Measurements from ENCODE around the gene LIPA. TPM values are rescaled to one million over a fixed set of nuclear protein-coding genes. Genes with fewer than 3 reads are reported as not detected.

Gene LIPA
- total and polyA plus RNA-seq, 4 donors: 35.3 to 176 (median 75.9) TPM

GRCh38 chr10:89185658-89186057 lies 65.9 kb downstream of the LIPA start:
- H3K36me3 ChIP-seq (ENCODE audit: control insufficient read depth in 4 of 4, insufficient read depth in 3 of 4, low read depth in 1 of 4, low read length in 3 of 4): no peaks in the 10 kb centered on the region
- H3K4me1 ChIP-seq (ENCODE audit: control insufficient read depth in 4 of 4, insufficient read depth in 4 of 4, low read length in 3 of 4): peaks cover 0 to 3% (median 0%) of the 10 kb centered on the region in 4 donors
- no peak overlapping the region for H3K9ac ChIP-seq (ENCODE audit: low read depth in 1 of 2, low read length in 2 of 2)
- H3K4me3 ChIP-seq (ENCODE audit: low read depth in 1 of 3, low read length in 3 of 3): no peak overlapping the region
- DNase-seq (ENCODE audit: low spot score): no peak
- H3K27ac ChIP-seq (ENCODE audit: low read depth in 1 of 2, low read length in 2 of 2): no peak overlapping the region
- H3K27me3 ChIP-seq (ENCODE audit: control insufficient read depth in 4 of 4, insufficient read depth in 4 of 4, low read length in 3 of 4): no peaks in the 10 kb centered on the region
- TF ChIP-seq JUND (IDR thresholded peaks at IDR 0.05) (no peak), EGR1 (IDR thresholded peaks at IDR 0.05; ENCODE audit: low read depth in 2 of 2) (no peak), NR2F2 (IDR thresholded peaks at IDR 0.05) (no peak), RAD21 (IDR thresholded peaks at IDR 0.05) (no peak), FOXA2 (IDR thresholded peaks at IDR 0.05) (no peak), CTCF (IDR thresholded peaks at IDR 0.05; ENCODE audit: low read depth, low read length, missing input control) (no peak), FOXA1 (IDR thresholded peaks at IDR 0.05) (no peak), SP1 (IDR thresholded peaks at IDR 0.05) (no peak), HNF4A (conservative IDR thresholded peaks at IDR 0.05) (no peak), RXRA (IDR thresholded peaks at IDR 0.05) (no peak), ATF3 (IDR thresholded peaks at IDR 0.05) (no peak), HNF4G (IDR thresholded peaks at IDR 0.05) (no peak), TAF1 (conservative IDR thresholded peaks at IDR 0.05) (no peak), GABPA (IDR thresholded peaks at IDR 0.05 in 1 of 2, conservative IDR thresholded peaks at IDR 0.05 in 1 of 2) (no peak)
- TF ChIP-seq, protein P1, sequence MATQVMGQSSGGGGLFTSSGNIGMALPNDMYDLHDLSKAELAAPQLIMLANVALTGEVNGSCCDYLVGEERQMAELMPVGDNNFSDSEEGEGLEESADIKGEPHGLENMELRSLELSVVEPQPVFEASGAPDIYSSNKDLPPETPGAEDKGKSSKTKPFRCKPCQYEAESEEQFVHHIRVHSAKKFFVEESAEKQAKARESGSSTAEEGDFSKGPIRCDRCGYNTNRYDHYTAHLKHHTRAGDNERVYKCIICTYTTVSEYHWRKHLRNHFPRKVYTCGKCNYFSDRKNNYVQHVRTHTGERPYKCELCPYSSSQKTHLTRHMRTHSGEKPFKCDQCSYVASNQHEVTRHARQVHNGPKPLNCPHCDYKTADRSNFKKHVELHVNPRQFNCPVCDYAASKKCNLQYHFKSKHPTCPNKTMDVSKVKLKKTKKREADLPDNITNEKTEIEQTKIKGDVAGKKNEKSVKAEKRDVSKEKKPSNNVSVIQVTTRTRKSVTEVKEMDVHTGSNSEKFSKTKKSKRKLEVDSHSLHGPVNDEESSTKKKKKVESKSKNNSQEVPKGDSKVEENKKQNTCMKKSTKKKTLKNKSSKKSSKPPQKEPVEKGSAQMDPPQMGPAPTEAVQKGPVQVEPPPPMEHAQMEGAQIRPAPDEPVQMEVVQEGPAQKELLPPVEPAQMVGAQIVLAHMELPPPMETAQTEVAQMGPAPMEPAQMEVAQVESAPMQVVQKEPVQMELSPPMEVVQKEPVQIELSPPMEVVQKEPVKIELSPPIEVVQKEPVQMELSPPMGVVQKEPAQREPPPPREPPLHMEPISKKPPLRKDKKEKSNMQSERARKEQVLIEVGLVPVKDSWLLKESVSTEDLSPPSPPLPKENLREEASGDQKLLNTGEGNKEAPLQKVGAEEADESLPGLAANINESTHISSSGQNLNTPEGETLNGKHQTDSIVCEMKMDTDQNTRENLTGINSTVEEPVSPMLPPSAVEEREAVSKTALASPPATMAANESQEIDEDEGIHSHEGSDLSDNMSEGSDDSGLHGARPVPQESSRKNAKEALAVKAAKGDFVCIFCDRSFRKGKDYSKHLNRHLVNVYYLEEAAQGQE (IDR thresholded peaks at IDR 0.05): no peak
- TF ChIP-seq, protein P2, sequence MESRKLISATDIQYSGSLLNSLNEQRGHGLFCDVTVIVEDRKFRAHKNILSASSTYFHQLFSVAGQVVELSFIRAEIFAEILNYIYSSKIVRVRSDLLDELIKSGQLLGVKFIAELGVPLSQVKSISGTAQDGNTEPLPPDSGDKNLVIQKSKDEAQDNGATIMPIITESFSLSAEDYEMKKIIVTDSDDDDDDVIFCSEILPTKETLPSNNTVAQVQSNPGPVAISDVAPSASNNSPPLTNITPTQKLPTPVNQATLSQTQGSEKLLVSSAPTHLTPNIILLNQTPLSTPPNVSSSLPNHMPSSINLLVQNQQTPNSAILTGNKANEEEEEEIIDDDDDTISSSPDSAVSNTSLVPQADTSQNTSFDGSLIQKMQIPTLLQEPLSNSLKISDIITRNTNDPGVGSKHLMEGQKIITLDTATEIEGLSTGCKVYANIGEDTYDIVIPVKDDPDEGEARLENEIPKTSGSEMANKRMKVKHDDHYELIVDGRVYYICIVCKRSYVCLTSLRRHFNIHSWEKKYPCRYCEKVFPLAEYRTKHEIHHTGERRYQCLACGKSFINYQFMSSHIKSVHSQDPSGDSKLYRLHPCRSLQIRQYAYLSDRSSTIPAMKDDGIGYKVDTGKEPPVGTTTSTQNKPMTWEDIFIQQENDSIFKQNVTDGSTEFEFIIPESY (IDR thresholded peaks at IDR 0.05): no peak
- peaks cover 0 to 3% (median 0%) of the 10 kb centered on the region in 4 donors for H3K9me3 ChIP-seq (ENCODE audit: control insufficient read depth in 4 of 4, low read length in 3 of 4)

GRCh38 chr10:89184638-89185037 lies 66.9 kb downstream of the LIPA start:
- TF ChIP-seq HNF4G (IDR thresholded peaks at IDR 0.05): no peak
- no peak for TF ChIP-seq NR2F2 (IDR thresholded peaks at IDR 0.05)
- TF ChIP-seq RXRA (IDR thresholded peaks at IDR 0.05): no peak
- no peak for TF ChIP-seq TAF1 (conservative IDR thresholded peaks at IDR 0.05)
- no peak for TF ChIP-seq EGR1 (IDR thresholded peaks at IDR 0.05; ENCODE audit: low read depth in 2 of 2)
- TF ChIP-seq, protein P2 (IDR thresholded peaks at IDR 0.05): no peak
- no peak for TF ChIP-seq ATF3 (IDR thresholded peaks at IDR 0.05)
- TF ChIP-seq YY1 (IDR thresholded peaks at IDR 0.05): no peak
- TF ChIP-seq JUND (IDR thresholded peaks at IDR 0.05): no peak
- TF ChIP-seq, protein P1 (IDR thresholded peaks at IDR 0.05): no peak
- WGBS: 60% methylated on average over 3 of the region's 3 CpGs
- Histone ChIP-seq H3K4me1 (ENCODE audit: control insufficient read depth in 4 of 4, insufficient read depth in 4 of 4, low read length in 3 of 4) (peaks cover 0 to 3% (median 0%) of the 10 kb centered on the region in 4 donors), H3K27me3 (ENCODE audit: control insufficient read depth in 4 of 4, insufficient read depth in 4 of 4, low read length in 3 of 4) (no peaks in the 10 kb centered on the region), H3K9ac (ENCODE audit: low read depth in 1 of 2, low read length in 2 of 2) (no peak overlapping the region), H3K9me3 (ENCODE audit: control insufficient read depth in 4 of 4, low read length in 3 of 4) (peaks cover 0 to 5% (median 0%) of the 10 kb centered on the region in 4 donors), H3K27ac (ENCODE audit: low read depth in 1 of 2, low read length in 2 of 2) (no peak overlapping the region), H3K36me3 (ENCODE audit: control insufficient read depth in 4 of 4, insufficient read depth in 3 of 4, low read depth in 1 of 4, low read length in 3 of 4) (no peaks in the 10 kb centered on the region), H3K4me3 (ENCODE audit: low read depth in 1 of 3, low read length in 3 of 3) (no peak overlapping the region)
- no peak for DNase-seq (ENCODE audit: low spot score)
